AG09309 (cell line): ENCODE measurements around the gene SFTPB.

Source experiments
- DNase-seq: peaks from one replicate; pipeline ENCODE4 v3.0.0-alpha.2; 2010; ENCODE audit warnings: low read depth
- H3K4me3 ChIP-seq: 2 replicates; pipeline ENCODE4 v1.5.1; 2011; ENCODE audit warnings: mild to moderate bottlenecking, low read depth, low read length, moderate library complexity; ENCODE audit not compliant: control insufficient read depth
- TF ChIP-seq, protein P1 (sequence below): IDR thresholded peaks from 2 replicates; pipeline ENCODE4 v1.5.1; 2011; ENCODE audit warnings: mild to moderate bottlenecking, low read depth, low read length, inconsistent platforms; ENCODE audit not compliant: insufficient read depth, control insufficient read depth; ENCODE audit errors: missing control alignments

Gene SFTPB

DNA sequence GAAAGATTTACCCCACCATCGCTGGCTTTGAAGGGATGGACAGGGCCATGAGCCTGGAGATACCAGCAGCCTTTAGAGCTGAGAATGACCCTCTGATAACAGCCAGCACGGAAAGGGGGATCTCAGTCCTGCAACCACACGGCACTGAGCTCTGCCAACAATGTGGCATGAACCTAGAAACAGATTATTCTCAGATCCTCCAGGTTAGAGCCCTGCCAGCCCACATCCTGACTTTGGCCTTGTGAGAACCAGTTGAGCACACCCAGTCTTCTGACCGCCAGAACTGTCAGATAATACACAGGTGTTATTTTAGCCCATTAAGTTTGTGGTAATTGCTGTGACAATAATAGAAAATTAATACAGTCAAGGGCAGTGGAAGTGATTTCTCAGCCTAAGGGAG, 16.8 kb upstream of the SFTPB start:
- TF ChIP-seq, protein P1, sequence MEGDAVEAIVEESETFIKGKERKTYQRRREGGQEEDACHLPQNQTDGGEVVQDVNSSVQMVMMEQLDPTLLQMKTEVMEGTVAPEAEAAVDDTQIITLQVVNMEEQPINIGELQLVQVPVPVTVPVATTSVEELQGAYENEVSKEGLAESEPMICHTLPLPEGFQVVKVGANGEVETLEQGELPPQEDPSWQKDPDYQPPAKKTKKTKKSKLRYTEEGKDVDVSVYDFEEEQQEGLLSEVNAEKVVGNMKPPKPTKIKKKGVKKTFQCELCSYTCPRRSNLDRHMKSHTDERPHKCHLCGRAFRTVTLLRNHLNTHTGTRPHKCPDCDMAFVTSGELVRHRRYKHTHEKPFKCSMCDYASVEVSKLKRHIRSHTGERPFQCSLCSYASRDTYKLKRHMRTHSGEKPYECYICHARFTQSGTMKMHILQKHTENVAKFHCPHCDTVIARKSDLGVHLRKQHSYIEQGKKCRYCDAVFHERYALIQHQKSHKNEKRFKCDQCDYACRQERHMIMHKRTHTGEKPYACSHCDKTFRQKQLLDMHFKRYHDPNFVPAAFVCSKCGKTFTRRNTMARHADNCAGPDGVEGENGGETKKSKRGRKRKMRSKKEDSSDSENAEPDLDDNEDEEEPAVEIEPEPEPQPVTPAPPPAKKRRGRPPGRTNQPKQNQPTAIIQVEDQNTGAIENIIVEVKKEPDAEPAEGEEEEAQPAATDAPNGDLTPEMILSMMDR, result no peak
- H3K4me3 ChIP-seq, result no peak overlapping the region
- DNase-seq, result no peak

DNA sequence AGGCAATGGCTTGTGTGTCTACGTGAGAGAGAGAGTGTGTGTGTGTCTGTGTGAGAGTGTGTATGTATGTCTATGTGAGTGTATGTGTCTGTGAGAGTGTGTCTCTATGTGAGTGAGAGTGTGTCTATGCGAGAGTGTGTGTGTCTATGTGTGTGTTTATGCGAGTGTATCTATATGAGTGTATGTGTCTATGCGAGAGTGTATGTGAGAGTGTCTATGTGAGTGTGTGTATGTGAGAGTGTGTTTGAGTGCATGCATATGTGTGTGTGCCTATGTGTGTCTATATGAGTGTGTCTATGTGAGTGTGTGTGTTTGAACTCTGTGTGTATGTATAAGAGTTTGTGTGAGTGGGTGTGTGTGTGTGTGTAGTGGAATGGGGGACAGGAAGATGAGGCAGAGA, 16.4 kb upstream of the SFTPB start:
- H3K4me3 ChIP-seq, result no peak overlapping the region
- no peak for DNase-seq
- TF ChIP-seq, protein P1, result no peak

DNA sequence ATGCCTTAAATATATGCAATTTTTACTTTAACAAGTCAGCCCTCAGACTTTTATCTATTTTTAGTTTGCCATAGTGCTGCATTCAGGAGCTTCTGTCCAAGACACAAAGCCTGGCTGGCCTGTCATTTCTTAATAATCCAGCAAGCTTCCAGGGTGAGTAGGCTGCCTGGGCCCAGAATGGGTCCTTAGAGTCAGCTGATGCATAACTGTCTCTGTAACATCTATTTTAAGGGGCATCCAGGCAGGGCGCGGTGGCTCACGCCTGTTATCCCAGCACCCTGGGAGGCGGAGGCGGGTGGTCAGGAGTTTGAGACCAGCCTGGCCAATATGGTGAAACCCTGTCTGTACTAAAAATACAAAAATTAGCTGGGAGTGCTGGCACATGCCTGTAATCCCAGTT, 14.4 kb upstream of the SFTPB start:
- TF ChIP-seq, protein P1, result no peak
- H3K4me3 ChIP-seq, result no peak overlapping the region
- no peak for DNase-seq

DNA sequence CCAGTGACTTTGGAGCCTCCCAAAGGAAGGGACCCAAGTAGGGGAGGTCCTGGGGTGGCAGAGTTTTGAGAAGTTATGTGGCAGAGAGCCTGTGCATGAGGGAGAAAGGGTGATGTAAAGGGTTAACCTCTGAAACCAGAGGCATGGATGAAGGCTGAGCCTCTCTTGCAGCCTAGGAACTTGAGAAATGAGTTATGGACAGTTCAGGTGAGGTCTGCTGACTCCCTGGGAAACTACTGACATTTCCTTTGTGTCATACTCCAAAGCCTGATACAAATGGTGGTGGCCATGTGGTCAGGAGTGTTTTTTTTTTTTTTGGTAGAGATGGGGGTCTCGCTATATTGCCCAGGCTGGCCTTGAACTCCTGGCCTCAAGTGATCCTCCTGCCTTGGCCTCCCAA, 13.8 kb upstream of the SFTPB start:
- no peak overlapping the region for H3K4me3 ChIP-seq
- no peak for DNase-seq
- TF ChIP-seq, protein P1, result no peak

DNA sequence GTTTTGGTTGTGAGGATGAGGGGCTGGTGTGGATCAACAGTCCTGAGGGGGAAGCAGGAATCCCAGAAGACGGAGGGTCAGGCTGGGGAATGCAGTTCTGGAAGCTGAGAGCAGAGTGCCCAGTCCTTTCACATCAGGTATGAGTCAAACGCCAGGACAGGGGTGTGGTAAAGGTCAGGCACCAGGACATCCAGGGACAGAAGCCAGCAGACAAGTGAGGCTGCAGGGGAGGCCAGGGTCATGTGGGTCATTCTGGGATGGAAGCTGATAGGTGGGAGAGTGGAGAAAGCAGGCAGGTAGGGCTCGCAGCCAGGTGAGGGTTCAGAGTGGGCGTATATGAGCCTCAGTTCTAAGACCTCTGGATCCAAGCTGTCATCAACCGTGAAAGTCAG, 13.4 kb upstream of the SFTPB start:
- DNase-seq, result no peak
- no peak overlapping the region for H3K4me3 ChIP-seq
- TF ChIP-seq, protein P1, result no peak

DNA sequence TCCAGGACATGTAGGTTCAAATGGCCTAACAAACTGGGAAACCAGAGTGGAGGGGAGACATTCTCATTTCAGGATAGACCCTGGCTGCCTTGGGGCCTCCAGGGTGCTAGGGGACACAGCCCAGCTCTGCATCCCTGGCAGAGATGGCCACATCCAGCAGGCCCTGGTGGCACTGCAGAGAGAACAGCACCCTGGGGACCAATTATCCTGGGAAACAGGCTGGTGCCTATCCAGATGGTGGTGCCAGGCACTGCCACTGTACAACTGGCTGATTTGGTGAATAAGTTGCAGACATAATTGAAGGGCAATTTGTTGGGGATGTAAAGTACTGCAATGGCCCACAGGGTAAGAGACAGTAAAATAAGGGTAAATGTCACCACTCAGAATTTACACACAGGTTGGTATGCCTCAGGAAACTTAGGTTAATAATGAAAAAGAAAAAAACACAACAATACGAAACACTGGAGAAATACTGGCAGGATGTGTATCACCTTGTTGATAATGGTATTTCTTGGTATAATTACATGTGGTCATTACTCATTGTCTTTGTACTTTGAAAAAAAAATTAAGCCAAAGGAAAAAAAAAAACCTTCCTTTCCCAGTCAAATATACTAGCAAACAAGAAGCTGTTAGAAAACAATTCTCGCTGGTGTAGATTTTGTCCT, 12.8 kb upstream of the SFTPB start:
- H3K4me3 ChIP-seq, result no peak overlapping the region
- no peak for DNase-seq
- TF ChIP-seq, protein P1, result no peak

DNA sequence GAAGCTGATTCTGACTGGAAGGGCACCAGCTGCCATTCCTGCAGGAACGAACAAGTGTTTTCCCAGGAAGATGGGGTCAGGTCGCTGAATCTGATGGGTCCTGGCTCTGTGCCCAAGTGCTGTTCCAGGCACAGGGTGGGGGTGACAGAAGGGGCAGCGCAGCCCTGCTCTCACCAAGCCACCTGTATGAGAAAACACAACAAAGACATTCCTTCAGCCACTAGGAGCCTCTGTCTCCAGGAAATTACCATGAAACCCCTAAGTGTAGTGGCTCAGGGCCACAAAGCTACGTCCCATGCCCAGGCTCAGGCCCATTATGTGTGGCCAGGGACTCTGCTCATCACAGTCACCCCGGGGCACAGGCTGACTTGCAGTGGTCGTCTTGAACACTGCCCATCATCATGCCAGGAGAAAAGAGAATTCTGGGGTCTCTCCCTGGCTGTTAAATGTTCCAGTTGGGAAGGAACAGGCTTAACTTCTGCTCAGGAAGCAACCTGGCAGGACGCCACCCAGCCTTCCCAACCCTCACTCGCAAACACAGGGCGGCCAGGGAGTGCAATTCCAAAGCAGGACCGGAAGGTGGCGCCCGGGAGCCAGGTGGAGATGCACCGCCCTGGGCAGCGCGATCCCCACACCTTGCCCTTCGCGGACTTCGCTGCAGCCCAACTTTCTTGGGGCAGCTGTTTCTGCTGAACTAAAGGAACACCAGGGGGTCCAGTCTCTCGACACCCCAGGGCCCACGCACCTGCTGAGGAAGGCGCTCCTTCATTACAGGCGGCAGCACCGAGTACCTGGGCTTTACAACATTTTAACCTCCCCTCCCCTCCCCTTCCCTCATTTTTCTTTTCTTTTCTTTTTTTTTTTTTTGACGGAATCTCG, 11.0 kb upstream of the SFTPB start:
- no peak overlapping the region for H3K4me3 ChIP-seq
- DNase-seq, result peak; percentile 13
- TF ChIP-seq, protein P1, result peak; percentile 99
